ENCODE results near the gene SLFN12L.

The SLFN12L gene

GRCh38 chr17:35428229-35428628 is 109.2 kb downstream of the SLFN12L start:
- DNase-seq: no peak

DNA sequence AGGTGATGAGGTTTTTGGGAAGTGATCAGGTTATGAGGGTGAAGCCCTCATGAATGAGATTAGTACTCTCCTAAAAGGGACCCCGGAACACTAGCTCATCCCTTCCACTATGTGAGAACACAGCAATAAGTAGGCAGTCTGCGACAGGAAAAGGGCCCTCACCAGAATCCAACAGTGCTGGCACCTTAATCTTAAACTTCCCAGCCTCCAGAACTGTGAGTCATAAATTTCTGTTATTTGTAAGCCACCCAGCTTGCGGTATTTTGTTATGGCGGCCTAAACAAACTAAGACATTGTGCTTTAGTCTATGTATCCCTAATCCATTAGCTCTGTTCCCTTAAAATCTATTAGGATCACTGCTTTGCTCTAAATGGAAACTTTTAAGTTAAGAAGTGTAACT is 113.7 kb downstream of the SLFN12L start:
- no peak for DNase-seq

All from hematopoietic multipotent progenitor cell treated with erythropoietin and hydrocortisone succinate and interleukin-3 and kit ligand, for 8 days (in vitro differentiated cells).